H1 (cell line): Measurements from ENCODE around the gene ORC5. TPM values are rescaled to one million over a fixed set of nuclear protein-coding genes. Genes with fewer than 3 reads are reported as not detected.

Experiments
- RXRA ChIP-seq: IDR thresholded peaks from 2 replicates; pipeline ENCODE4 v1.6.1; 2011; ENCODE audit warnings: low read depth, mild to moderate bottlenecking, low read length, moderate library complexity; ENCODE audit not compliant: insufficient read depth
- polyA plus RNA-seq, 7 experiments: library from polyadenylated mRNA; depleted of rRNA in 3 of 7; stranded (reverse) in 5 of 7; unstranded in 2 of 7; fragments of >200 nt in 5 of 7; fragments of 200-250 nt in 2 of 7; gene quantifications; 1 replicate in 5 of 7; 2 replicates in 1 of 7; 4 replicates in 1 of 7; pipeline versions ENCODE4 v1.2.1 to v1.2.3, GENCODE V29; 2011 to 2013; ENCODE audit warnings: missing spikeins in 2 of 7, mixed read lengths in 2 of 7
- total RNA-seq: library from RNA; stranded (reverse); fragmentation: NEBNext Ultra II Directional; extraction: Animal tissue kit (Norgen Biotek cat#: 25700); gene quantifications from 2 replicates; pipeline ENCODE4 v1.2.1, GENCODE V29; 2021

The ORC5 gene
- total and polyA plus RNA-seq, 2 of the 8 experiments (the other 6 are each of a cell fraction or from before 2014, with no cell fraction given) = 7.7 to 19.9 TPM

- no peak for TF ChIP-seq RXRA
Observed at GRCh38 chr7:104126411-104126841, 81.4 kb downstream of the ORC5 start (continued).
